ENCODE measurements around the gene CACNA1H.
"Not testable (repeated sequence)": the region's sequence is repeated elsewhere in the genome, so short reads cannot be mapped to it uniquely, and the experiment has no call there.

Gene CACNA1H

DNA sequence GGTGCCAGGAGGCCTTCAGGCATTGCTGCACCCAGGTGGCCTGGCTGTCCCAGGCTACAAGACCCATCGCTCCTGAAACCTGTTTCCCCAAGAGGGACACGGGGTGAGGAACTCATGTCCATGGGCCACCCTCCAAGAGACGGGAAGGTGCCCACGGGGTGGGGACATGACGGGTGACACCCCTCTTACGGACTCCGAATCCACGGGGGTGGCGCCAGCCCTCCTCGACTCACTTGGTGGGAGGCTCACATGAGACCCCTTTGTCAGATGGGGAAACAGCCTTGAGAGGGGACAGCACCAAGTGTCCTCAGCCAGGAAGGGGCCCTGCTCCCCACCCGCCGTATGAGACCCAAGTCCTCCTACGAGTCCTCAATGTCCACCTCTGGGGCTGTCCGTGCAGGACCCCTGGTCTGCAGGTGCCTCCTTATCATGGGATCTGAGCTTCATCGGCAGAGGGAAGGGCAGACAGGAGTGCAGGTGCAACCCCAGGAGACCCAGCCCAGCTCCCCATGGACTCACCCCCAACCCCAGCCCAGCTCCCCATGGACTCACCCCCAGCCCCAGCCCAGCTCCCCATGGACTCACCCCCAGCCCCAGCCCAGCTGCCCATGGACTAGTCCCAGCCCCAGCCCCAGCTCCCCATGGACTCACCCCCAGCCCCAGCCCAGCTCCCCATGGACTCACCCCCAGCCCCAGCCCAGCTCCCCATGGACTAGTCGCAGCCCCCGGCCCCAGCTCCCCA lies 77.7 kb downstream of the CACNA1H start:
- not testable (repeated sequence) for DNase-seq

DNA sequence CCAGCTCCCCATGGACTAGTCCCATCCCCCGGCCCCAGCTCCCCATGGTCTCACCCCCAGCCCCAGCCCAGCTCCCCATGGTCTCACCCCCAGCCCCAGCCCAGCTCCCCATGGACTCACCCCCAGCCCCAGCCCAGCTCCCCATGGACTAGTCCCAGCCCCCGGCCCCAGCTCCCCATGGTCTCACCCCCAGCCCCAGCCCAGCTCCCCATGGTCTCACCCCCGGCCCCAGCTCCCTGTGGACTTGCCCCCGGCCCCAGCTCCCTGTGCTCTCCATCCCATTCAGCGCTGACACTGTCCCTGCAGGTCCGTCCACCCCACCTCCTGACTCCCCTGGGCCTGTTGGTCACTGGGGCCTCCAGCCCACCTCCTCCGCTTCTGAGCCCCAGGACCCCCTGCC lies 78.4 kb downstream of the CACNA1H start:
- not testable (repeated sequence) for DNase-seq

DNA sequence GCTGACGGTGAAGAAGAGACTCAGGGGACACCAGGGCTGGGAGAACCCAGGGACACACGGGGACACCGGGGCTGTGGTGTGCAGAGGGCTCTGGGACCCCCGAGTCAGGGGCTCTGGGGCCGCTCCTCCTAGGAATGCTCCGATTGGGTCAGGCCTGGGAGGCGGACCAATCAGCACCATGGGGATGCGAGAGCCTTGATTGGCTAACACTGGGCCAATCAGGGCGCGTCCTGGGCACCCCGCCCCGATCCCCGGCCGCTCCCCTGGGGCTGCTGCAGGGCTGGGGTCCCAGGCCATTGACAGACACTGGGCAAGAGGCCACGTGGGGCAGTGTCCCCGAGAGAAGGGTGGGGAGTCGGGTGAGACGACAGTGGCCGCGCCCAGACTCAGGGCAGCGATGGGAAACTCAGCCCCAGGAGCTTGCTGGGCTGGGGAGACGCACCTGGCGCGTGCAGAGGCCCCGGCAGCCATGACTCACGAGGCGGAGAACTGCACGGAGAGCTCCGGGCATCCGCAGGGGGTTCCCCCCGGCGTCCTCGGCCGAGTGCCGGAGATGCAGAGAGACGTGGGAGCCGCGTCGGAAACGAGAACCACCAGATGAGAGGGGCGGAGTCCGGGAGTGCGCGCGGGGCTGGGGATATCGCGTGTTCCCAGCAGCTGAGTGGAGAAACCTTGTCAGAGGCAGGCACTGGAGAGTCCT lies 79.3 kb downstream of the CACNA1H start:
- not testable (repeated sequence) for DNase-seq

DNA sequence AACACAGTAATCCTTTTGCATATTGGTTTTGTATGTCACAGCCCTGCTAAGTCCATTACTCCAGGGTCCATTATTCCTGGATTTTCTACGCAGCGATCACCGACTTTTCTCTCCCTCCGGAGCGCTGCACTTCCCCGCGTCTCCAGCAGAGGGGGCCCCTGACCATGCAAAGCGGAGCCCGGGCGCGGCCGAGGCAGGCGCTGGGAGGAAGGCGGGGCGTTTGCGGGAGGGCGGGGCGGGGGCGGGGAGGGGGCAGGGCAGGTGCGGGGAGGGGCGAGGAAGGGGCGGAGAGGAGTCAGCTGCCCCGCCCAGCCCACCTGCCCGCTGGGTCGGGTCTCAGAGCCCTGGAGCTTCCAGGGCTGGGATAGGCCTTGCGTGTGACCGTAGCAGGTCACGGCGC lies 83.8 kb downstream of the CACNA1H start:
- not testable (repeated sequence) for DNase-seq

DNA sequence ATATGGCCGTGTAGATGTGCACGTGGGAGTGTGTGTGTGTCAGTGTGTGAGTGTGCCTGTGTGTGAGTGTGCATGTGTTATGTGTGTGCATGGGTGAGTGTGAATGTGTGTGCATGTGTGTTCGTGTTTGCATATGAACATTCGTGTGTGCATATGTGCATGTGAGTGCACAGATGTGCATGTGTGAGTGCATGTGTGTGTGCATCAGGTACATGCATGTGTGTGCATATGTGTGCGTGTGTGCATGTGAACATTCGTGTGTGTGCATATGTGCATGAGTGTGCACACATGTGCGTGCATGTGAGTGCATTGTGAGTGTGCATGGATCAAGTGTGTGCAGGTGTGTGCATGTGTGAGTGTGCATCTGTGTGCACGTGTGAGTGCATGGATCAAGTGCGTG lies 85.1 kb downstream of the CACNA1H start:
- no peak for DNase-seq

DNA sequence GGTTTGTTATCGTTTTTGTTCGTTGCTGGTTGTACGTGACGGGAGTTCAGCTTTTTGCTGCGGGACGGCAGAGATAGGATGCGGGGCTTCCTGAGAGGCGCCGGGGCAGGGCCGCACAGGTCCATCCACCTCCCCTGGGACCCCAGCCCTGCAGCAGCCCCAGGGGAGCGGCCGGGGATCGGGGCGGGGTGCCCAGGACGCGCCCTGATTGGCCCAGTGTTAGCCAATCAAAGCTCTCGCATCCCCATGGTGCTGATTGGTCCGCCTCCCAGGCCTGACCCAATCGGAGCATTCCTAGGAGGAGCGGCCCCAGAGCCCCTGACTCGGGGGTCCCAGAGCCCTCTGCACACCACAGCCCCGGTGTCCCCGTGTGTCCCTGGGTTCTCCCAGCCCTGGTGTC lies 86.0 kb downstream of the CACNA1H start:
- not testable (repeated sequence) for DNase-seq

DNA sequence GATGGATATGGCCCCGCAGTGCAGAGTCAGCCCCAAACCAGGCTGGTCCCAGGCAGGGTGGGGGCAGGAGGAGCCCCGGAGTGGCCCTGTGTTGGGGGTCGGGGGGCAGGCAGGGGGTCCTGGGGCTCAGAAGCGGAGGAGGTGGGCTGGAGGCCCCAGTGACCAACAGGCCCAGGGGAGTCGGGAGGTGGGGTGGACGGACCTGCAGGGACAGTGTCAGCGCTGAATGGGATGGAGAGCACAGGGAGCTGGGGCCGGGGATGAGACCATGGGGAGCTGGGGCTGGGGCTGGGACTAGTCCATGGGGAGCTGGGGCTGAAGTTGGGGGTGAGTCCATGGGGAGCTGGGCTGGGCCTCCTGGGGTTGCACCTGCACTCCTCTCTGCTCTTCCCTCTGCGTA lies 86.7 kb downstream of the CACNA1H start:
- DNase-seq: not testable (repeated sequence)

DNA sequence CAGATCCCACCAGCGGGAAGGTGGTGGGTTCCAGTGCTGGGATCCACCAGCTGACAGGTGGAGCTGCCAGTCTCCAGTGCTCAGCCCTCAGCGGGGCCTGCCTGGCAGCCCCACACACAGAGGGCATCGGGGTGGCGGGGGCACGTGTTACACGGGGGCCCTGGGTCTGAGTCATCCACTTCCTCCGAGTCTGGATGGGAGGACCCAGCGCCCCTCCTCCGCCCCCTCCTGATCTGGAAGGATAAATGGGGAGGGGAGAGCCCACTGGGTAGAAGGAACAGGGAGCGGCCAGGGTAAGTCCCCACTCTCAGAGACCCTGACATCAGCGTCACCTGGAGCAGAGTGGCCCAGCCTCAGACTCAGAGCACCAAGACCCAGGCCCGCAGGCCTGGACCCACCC lies 87.5 kb downstream of the CACNA1H start, which contains the start of gene TPSAB1:
Gene TPSAB1, plus strand, starts transcription at position 270 of the 400 bp plus-strand sequence. CDS start 234 bp downstream, outside the sequence.
- not testable (repeated sequence) for DNase-seq

DNA sequence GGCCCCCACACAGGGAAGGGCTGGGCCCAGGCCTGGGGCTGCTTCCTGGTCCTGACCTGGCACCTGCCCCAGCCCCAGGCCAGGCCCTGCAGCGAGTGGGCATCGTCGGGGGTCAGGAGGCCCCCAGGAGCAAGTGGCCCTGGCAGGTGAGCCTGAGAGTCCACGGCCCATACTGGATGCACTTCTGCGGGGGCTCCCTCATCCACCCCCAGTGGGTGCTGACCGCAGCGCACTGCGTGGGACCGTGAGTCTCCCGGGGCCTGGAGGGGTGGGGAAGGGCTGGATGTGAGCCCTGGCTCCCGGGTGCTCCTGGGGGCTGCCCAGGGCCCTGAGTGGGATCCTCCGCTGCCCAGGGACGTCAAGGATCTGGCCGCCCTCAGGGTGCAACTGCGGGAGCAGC lies 88.2 kb downstream of the CACNA1H start:
- not testable (repeated sequence) for DNase-seq

DNA sequence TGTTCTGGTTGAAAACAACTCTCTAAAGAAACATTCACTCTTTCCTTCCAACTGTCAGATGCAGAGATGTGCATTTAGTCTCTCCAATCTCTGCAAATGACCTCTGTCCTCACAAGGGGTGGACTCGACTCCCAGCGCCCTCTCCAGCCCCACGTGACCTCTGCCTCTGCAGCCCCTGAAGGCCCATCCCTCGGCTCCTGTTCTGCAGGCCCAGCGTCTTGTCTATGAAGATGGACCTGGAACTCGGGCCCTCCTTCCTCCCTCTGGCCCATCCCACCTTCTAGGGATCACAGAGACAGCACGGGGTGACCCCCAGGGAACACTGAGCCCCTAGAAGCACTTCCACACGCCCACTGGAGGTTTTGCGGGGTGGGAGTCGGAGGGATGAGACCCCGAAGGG lies 90.5 kb downstream of the CACNA1H start:
- DNase-seq: not testable (repeated sequence)

DNA sequence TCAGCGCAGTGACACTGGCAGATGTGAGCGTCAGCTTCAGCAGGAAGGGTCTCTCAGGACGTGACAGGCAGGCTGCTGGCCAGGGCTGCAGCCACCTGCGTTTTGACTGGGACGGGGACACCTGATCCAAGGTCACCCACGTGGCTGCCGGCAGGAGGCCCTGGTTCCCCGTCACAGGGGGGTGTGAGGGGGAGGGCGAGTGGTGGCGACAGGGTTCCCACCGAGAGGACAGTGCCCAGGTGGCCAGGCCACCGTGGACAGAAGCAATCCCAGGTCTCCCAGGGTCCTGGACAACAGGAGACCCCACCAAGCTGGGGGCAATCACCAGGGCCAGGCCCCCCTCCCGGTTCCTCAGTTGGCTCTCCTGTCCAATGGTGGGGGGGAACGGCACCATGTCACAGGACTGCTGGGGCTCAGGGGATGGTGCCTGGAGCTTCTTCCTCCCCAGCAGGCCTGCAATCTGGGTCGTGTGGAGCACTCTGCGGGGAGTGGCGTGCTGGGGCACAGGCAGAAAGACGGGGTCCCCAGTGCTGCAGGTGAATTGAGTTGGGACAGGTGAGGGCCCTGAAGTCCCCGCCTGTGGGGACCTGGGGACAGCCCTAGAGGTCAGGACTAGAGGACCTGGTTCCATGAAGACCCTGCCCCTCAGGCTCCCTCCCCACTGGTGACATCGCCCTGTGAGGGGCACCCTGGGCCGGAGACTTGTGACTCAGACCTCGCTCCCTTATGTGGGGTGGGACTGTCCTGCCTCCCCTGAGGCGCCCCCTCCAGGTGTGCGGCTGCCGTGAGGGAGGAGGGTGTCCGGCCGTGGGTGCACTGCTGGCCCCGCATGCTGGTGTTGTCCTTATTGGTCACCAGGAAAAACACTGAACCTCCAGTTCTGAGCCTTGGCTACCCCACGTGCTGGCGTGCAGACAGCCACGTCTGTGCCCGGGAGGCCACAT lies 91.3 kb downstream of the CACNA1H start:
- not testable (repeated sequence) for DNase-seq

DNA sequence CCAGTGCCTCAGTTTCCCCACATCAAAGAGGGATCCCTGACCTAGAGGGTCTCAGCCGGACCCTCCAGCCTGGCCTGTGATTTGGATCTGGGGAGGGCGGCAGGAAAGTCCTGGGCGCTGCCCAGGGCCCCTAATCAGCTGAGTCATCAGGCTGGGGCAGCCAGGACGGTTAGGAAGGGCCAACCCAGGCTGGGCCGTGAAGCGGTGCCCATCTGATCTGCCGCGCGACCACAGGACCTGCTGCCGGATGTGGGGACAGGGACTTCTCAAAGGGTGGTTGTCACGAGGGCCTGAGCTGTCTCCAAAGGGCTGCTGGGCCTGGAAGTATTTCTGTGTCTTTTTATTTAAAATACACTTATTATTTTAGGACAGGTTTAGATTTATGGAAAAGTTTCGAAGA lies 92.0 kb downstream of the CACNA1H start:
- no peak for DNase-seq

DNA sequence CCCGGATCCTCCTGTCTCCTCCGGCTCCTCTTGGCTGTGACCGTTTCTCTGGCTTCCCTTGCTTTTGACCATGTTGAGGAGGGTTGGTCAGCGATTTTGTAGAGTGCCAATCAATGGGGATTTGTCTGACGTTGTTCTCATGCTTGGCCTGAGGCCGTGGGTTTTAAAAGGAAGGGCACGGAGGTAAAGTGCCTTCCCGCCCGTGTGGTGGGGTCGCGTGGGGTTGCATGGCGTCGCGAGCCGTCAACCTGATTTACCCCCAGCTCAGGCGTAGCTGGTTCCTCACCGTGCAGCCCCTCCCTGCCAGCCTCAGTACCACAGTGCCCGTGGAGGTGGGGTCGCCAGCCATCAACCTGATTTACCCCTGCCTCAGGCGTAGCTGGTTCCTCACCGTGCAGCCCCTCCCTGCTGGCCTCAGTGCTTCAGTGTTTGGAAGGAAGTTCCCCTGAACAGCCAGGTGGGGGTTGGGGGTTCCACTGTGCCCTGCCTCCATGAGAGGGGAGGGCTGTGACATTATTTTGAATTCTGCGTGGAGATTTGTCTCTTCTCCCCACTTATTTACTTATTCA lies 92.6 kb downstream of the CACNA1H start:
- no peak for DNase-seq

DNA sequence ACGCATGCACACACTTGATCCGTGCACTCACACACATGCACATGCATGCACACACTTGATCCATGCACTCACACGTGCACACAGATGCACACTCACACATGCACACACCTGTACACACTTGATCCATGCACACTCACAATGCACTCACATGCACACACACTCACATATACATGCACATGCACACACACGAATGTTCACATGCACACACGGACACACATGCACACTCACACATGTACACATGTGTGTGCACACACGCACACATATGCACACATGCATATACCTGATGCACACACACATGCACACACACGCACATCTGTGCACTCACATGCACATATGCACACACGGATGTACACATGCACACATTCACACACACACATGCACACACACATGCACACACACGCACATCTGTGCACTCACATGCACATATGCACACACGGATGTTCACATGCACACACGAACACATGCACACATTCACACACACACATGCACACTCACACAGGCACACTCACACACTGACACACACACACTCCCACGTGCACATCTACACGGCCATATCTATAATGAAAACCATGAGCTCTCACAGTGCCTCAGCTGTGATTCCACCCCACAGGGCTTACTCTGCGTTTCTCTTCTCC lies 95.1 kb downstream of the CACNA1H start:
- not testable (repeated sequence) for DNase-seq

DNA sequence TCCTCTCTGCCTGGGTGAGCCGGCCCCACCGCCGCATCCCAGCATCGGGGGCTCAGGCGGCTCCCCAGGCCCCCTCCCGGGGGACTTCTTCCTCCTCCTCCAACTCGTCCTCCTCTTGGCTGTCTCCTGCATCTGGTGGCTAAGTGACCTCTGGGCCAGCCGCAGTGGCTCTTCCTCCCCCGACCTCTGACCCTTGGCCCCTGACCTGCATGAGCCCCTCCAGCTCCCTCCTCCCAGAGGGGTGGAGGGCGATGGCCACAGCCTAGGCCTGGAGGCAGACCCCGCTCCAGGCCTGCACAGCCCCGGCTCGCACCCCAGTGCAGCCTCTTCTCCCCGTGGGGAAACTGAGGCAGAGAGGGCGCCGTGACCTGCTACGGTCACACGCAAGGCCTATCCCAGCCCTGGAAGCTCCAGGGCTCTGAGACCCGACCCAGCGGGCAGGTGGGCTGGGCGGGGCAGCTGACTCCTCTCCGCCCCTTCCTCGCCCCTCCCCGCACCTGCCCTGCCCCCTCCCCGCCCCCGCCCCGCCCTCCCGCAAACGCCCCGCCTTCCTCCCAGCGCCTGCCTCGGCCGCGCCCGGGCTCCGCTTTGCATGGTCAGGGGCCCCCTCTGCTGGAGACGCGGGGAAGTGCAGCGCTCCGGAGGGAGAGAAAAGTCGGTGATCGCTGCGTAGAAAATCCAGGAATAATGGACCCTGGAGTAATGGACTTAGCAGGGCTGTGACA lies 96.3 kb downstream of the CACNA1H start:
- not testable (repeated sequence) for DNase-seq

DNA sequence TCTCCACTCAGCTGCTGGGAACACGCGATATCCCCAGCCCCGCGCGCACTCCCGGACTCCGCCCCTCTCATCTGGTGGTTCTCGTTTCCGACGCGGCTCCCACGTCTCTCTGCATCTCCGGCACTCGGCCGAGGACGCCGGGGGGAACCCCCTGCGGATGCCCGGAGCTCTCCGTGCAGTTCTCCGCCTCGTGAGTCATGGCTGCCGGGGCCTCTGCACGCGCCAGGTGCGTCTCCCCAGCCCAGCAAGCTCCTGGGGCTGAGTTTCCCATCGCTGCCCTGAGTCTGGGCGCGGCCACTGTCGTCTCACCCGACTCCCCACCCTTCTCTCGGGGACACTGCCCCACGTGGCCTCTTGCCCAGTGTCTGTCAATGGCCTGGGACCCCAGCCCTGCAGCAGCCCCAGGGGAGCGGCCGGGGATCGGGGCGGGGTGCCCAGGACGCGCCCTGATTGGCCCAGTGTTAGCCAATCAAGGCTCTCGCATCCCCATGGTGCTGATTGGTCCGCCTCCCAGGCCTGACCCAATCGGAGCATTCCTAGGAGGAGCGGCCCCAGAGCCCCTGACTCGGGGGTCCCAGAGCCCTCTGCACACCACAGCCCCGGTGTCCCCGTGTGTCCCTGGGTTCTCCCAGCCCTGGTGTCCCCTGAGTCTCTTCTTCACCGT lies 100.9 kb downstream of the CACNA1H start:
- not testable (repeated sequence) for DNase-seq

DNA sequence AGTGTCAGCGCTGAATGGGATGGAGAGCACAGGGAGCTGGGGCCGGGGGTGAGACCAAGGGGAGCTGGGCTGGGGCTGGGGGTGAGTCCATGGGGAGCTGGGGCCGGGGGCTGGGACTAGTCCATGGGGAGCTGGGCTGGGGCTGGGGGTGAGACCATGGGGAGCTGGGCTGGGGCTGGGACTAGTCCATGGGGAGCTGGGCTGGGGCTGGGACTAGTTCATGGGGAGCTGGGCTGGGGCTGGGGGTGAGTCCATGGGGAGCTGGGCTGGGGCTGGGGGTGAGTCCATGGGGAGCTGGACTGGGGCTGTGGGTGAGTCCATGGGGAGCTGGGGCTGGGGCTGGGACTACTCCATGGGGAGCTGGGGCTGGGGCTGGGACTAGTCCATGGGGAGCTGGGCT lies 101.9 kb downstream of the CACNA1H start:
- not testable (repeated sequence) for DNase-seq

DNA sequence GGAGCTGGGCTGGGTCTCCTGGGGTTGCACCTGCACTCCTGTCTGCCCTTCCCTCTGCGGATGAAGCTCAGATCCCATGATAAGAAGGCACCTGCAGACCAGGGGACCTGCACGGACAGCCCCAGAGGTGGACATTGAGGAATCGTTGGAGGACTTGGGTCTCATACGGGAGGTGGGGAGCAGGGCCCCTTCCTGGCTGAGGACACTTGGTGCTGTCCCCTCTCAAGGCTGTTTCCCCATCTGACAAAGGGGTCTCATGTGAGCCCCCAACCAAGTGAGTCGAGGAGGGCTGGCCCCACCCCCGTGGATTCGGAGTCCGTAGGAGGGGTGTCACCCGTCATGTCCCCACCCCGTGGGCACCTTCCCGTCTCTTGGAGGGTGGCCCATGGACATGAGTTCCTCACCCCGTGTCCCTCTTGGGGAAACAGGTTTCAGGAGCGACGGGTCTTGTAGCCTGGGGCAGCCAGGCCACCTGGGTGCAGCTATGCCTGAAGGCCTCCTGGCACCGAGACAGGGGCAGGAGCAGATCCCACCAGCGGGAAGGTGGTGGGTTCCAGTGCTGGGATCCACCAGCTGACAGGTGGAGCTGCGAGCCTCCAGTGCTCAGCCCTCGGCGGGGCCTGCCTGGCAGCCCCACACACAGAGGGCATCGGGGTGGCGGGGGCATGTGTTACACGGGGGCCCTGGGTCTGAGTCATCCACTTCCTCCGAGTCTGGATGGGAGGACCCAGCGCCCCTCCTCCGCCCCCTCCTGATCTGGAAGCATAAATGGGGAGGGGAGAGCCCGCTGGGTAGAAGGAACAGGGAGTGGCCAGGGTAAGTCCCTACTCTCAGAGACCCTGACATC lies 102.6 kb downstream of the CACNA1H start, which contains the start of gene TPSD1:
Gene TPSD1, plus strand, starts transcription at position 794 of the 847 bp plus-strand sequence. CDS start 212 bp downstream, outside the sequence.
- DNase-seq: not testable (repeated sequence)

DNA sequence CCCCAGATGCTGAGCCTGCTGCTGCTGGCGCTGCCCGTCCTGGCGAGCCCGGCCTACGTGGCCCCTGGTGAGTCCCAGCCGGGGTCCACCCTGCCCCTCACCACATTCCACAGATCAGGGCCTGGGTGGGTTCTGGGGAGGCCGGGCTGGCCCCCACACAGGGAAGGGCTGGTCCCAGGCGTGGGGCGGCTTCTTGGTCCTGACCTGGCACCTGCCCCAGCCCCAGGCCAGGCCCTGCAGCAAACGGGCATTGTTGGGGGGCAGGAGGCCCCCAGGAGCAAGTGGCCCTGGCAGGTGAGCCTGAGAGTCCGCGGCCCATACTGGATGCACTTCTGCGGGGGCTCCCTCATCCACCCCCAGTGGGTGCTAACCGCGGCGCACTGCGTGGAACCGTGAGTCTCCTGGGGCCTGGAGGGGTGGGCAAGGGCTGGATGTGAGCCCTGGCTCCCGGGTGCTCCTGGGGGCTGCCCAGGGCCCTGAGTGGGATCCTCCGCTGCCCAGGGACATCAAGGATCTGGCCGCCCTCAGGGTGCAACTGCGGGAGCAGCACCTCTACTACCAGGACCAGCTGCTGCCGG lies 103.5 kb downstream of the CACNA1H start:
- not testable (repeated sequence) for DNase-seq

Data from stimulated activated CD4-positive, alpha-beta T cell treated with anti-CD3 and anti-CD28 coated beads, Interleukin-15, amount 100 ng/mL, for 24 hours (primary cell).